Posterior vena cava (tissue), 2 donors: ENCODE measurements around the gene COL9A1. TPM values are rescaled to one million over a fixed set of nuclear protein-coding genes. Genes with fewer than 3 reads are reported as not detected.

Experiments used
- DNase-seq: peaks from one replicate; pipeline ENCODE4 v3.0.0-alpha.2; 2020; ENCODE audit warnings: low spot score
- intact Hi-C, 2 donors: fragments of 100-400 bp; cut with DNase I; formaldehyde crosslinking; loops; one replicate each; pipeline versions ENCODE4 v1.14.1 to v1.14.2; 2022 to 2023
- total RNA-seq, 2 donors: library from RNA; stranded (reverse); fragmentation: NEBNext Ultra II Directional; extraction: Animal tissue kit (Norgen Biotek cat#: 25700); gene quantifications; one replicate each; pipeline ENCODE4 v1.2.1, GENCODE V29; 2021
- donor health status: DM: yes; HTN: yes; CAD: no.
- donor health status: DM: yes; HTN: yes; CAD: no.

COL9A1 gene
- total RNA-seq, 2 donors from 2014 or later, result not detected

DNA sequence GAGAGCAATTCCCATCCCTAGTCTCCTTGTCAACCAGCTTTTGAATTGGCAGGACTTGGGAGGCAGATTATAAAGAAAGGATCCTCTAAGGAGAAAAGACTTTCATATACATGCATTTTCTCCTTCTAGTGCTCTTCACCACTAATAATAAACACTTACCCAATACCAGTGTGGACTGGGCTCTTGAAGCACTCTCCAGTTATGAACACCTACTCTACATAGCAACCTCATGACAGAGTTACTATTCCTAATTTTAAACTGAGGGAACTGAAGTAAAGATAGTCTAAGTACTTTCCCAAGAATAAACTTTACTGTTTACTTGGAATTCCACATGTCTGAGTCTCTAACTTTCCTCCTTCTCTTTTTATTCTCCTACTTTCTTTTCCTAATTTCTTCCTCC lies 4.8 kb downstream of the COL9A1 start:
- intact Hi-C loops, result no loop called here
- DNase-seq, result no peak

DNA sequence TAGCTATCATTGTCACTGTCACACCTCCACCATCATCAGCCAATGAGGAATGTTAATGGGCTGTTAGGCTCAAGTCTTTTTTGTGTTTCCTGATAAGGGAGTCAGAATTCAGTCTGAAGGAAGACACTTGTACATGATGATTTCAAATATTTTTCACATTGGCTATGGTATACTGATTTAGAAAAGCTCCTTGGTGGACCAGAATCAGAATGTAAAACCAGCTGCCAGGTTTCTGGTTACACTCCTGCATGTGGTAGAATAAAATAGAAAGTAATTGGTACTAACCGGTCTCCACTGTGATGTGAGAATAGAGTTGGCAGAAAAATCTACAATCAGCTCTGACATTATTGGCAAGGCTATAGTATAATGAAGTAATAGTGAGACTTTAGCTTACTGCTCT lies 10.7 kb downstream of the COL9A1 start:
- no peak for DNase-seq
- intact Hi-C loops, result no loop called here

DNA sequence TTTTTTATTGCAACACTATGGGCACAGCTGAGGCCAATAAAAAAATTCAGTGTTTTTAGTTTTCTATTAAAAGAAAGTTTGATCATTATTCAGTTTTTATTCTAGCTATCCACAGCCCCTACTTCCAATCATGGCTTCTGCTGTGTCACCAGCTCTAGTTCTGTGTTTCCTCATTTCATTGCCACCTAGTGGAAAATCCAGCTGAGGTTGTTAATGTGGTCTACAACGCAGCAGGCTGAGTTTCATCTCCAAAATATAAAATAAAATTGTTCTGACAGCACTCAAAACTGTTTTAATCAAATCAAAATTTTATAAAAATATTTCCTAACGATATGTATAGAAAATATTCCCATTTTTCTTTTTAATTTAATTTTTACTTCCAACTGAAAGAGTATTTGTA lies 13.6 kb downstream of the COL9A1 start:
- intact Hi-C loops, result no loop called here
- DNase-seq, result no peak

DNA sequence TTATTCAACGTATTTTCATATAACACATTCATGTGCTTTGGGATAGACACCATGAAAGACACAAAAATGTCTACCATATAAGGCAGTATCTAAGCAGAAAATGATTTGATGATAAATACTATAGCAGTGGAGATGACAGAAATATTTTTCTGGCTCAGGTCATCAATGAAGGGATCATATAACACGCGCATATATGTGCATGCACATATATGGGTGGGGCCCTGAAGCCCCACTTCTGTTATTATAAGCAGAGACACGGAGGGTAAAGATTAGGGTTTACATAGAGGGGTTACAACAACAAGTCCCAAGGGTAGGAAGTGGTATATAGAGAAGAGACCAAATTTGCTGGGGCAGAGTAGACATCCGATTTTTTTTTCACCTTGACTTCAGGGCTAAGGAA lies 16.0 kb downstream of the COL9A1 start:
- intact Hi-C loops, result no loop called here
- no peak for DNase-seq

DNA sequence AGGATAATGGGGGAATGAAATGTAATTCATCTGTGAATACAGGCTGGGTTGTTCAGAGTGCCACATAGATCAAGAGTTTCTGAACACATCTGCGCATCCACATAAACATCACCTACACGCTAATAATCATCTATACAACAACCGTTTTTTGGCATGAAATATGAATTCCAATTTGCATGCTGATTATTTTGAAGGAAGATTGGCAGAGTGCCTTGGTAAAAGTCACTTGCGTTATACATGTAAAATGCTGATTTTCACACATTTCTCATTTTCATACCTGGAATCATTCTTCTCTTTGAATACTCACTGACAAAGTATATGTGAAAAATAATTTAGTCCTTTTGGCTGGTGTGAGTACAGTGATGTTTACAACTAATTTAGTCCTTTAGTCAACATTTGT lies 17.7 kb downstream of the COL9A1 start:
- no peak for DNase-seq
- intact Hi-C loops, result no loop called here

DNA sequence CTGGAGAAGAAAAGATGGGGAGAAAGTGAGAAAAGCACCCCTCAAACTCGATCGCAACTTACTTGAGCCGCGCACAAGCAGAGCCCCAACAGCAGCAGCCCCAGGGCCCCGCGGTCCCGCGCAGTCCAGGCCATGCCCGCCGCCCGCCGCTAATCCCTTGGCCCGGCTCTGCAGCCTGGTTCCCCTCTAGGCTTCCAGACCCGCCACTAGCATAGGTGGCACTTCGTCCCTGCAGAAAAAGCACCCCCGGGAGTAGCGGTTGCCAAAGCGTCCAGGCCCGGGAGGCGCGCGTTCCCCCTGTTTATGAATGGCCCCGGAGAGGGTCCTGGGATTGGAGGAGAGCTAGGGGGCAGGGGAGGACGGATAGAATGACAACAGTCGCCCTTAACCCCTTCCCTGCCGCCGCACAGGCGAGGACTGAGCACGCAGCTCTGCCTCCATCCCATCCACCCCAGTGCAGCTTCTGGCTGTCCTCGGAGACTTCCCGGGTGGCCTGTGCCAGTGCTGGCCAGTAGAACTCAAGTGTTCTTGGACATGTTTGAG lies 19.9 kb downstream of the COL9A1 start:
- intact Hi-C loops, result no loop called here
- DNase-seq, result peak; percentile 75

DNA sequence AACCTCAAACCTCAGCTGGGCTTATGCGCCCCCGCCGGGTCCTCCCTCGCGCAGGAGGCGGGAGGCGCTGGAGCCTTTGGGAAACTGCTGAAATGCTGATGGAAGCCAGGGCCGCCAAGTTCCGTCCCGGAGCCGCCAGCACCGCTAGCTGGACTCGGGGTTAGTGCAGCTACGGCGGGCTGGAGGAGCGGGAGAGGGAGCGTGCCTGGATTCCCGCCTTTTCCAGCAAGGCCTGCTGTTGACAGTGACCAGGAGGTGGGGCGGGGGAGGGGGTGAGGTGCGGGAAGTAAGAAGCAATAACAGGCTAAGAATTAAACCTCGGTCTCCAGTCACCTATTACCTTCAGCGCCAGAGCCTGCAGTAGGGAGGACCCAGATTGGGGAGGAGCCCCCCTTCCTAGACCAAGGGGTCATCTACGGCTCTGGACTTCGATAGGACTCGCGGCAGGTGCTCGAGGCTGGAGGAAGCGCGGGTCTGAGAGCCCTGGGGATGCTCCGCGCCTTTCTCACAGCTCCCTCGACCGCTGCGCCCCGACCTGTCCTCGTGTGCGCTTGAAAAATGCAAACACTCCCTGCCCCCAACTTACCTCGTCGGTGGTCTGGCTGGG lies 20.5 kb downstream of the COL9A1 start:
- intact Hi-C loops, result no loop called here
- DNase-seq, result peak; percentile 79

DNA sequence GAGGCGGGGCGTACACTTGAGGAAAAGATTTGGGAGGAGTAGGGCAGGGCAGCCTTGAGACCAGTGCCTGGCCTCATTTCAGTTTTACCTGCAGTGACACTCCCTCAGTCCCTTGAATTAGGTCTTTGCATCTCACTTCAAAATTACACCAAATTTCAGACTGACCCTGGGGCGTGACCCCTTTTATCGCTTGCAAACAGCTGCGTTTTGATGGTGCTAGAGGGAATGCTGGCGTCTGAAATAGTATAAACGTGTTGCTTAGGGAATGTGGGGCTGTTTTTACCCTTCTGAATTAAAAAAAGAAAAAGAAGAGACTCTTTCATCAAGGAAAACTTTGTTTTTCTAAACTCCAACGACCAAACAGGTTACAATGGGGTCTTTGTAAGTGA lies 21.0 kb downstream of the COL9A1 start:
- DNase-seq, result no peak
- intact Hi-C loops, result no loop called here

DNA sequence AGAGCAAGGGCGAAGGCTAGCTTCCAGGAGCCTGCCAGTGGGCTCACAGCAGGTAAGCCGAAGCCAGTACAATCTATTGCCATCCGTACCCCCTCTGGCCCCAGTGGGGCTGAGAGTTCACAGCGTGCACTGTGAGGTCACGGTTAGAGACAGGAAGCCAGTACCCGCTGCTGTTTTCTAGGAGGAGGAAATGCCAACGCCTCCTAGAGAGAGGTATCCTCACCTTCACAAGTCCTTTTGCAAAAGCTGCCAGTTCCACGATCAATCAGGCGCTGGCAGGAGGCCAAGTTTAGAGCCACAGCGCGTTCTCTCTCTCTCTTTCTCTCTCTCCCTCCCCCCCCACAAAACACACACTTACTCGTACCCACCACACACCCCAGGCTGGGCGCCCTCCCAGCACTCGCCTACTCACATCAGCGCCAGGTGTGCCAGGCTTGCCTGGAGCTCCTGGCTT lies 22.5 kb downstream of the COL9A1 start:
- intact Hi-C loops, result no loop called here
- DNase-seq, result peak; percentile 71

DNA sequence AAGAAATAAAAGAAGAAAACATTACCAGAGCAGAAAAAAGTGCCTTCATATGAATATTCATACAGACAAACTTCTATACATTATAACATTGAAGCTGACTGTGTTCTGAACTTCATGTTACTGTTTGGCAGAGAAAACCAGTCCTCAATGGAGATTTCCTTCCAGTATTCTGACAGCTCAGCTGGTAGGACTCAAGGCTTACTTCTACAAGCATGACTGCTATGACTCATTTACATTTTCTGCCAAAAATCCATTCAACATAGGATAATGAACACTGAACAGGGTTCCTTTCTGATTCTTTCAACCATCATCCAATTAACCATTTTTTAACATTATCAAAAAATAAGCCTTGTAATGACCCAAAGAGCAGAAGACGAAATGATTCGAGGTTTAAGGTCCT lies 25.4 kb downstream of the COL9A1 start:
- DNase-seq, result no peak
- intact Hi-C loops, result no loop called here

DNA sequence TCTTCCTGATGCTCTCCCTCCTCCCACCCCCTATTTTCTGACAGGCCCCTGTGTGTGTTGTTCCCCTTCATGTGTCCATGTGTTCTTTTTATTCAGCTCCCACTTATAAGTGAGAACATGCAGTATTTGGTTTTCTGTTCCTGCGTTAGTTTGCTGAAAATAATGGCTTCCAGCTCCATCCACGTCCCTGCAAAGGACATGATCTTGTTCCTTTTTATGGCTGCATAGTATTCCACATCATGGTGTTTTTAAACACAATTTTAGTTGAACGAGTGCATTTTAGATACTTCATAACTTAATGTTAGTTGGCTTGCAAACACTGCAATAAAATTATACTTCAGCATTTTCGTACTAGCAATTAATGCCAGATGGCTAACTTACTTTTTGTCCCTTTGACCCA lies 28.5 kb downstream of the COL9A1 start:
- intact Hi-C loops, result no loop called here
- DNase-seq, result no peak

DNA sequence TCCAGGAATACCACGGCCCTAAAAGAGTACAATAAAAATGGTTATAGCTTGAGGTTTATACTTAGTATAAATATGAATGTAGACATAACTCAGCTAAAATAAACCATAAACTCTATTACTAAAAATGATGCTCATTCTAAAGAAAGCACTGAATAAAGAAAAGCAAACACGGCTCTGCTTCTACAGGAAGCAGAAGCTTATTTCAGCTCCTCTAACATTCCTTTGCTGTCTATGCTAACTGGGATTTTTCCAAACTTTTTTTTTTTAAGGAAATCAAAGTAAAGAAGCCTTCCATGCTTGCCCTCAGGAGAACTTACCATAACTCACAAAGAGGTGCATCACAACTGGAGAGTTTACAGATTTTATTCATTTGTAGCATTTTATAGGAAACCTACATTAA lies 30.8 kb downstream of the COL9A1 start:
- intact Hi-C loops, result no loop called here
- no peak for DNase-seq

DNA sequence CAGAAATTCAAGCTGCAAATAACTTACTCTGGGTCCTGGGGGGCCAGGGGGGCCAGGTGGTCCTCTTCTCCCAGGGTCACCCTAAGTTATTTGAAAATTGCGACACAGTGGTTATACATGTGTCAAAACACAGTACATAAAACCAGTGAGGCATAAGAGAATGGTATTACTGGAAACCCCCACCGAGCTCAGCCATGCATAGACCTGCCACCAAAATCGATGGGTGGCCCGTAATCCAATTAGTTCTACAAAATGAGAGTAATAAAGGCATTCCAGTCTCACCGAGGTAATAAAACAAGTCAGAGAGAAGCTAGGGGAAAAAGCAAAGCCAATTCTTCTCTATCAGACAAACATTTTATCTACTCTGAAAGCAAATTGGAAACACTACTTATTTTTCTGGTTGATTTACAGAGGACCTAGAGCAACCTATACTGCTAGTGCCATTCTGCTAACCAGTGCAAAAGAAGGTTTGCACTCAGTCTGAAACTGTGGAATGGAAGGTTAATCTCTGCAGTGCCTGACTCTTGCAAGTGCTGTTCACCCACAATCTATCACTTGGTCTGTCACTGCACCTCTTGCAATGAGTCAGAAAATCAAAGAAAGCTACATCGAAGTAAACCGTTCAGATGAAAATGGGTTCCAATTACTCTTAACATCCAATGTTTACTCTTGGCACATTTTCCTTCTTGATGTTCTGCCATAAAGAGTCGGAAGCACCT lies 32.4 kb downstream of the COL9A1 start:
- intact Hi-C loops, result no loop called here
- DNase-seq, result no peak

DNA sequence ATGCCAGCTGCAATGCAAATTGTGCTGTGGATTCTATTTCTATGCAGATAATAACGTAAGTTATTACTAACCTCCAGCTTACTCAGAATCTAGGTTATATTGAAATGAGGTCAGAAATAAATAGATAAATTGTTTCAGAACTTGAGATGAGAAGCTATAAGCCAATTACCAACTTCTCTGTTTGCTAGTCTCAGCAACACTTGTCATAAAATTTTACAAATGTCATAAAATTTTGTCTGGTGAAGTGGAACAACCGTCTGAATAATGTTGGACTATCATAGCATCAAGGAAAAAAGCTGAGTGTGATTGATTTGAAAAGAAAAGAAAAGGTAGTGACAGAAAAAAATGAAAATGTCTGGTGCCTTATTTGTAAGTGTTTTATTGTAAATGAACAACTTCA lies 36.7 kb downstream of the COL9A1 start:
- DNase-seq, result no peak
- intact Hi-C loops, result no loop called here

DNA sequence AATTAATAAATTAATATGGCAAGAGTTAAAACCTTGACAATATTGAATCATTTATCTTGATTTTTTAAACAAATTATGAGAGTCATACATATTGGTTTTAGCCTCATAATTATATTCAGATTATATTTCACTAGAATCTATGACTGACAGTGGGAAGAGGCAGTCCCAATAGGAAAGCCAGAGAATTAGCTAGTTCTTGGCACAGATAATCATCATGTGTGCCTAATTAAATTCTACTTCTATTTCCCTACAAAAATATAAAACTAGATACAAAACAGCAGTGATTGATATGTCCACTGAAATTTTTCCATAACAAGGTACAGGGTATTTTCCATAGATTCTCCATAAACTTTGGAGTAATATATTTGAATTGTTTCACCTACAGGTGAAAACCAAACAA lies 38.6 kb downstream of the COL9A1 start:
- intact Hi-C loops, result no loop called here
- DNase-seq, result no peak

DNA sequence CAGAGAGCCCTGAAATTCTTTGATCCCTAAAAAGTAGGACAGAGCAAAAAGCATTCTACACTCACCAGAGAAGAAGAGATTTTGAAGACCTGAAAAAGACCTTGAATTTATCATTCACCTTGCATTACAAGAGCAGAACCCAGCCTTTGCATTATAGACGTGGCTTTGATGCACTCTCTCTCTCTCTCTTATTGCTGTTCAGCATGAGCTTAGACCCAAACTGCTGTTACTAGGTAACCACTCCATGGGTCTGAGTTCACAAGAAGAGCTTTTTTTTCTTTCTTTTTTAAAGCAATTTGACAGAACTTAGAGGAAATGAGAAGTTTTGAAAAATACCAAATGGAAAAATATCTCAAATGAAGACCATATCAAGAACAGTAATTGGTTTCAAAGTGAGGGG lies 44.4 kb downstream of the COL9A1 start:
- intact Hi-C loops, result no loop called here
- no peak for DNase-seq

DNA sequence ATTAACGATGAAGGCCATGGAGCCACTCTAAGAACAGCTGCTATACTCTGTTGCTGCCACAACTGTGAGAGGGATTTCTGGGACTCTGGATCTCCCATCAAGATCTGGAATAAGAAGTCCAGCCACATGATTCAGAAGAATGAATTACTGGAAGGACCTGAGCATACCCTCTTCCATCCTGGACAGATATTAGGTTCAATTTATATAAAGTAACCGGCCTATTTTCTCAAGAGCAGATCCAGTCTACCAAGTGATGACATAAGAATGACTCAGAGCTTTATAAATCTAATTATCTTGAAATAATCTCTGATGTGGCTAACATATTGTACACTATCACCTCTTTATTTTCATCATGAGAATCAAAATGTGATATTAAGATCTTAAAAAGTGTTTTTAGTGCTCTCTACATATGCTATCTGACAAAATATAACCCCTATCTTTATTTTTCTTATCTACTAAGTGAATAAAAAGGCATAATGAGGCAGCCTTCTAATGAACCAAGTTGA lies 45.1 kb downstream of the COL9A1 start:
- DNase-seq, result no peak
- intact Hi-C loops, result no loop called here

DNA sequence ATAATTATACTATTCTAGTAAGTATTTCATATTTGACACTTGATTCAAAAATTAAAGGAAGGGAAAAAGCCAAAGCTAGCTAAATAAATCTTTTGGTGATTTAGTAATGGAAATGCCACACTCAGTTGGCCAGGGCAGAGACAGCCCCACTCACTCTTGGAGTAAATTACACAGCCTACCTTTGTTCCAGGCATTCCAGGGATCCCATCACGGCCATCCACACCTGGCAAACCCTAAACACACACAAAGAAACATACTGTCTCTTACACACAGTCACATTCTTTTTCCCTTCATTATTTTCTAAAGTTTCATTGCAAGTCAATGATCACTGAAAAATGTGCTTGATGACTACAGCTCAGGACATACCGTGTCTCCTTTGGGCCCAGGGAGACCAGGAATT lies 48.1 kb downstream of the COL9A1 start:
- DNase-seq, result no peak
- intact Hi-C loops, result no loop called here

DNA sequence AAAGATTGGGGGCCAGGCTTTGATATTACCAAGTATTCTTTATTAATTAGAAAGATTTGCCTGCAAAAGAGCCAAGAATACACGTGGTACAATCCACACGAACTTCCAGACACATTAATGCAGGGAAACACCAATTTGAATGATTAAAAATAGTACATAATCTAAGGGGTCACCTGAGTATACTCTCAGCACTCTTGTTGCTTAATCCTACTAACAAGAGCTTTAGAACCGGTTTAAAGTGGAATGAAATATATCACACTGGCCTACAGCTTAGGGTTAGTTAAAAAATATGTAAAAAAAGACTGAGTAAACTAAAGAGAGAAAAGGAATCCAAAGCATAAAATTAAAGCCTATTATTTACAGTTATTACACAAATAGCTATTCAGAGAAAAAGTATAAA lies 49.0 kb downstream of the COL9A1 start:
- no peak for DNase-seq
- intact Hi-C loops, result no loop called here

DNA sequence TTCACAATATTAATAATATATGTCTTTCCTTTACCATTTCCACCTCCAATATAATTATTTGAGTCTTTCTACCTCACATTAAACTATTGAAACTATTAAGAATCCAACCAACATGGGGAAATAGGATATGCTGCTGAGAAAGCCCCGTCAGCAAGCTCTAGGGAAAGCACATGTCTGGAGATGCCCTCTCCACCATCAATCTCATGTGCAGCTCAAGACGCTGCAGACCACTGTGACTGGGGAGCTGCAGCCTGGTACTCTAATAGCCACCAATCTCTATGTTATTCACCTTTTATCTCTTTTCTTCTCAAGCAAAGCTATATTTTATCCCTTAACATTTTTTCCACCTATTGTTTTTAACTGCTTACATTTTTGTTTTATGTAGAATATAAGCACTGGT lies 50.3 kb downstream of the COL9A1 start:
- intact Hi-C loops, result no loop called here
- no peak for DNase-seq

DNA sequence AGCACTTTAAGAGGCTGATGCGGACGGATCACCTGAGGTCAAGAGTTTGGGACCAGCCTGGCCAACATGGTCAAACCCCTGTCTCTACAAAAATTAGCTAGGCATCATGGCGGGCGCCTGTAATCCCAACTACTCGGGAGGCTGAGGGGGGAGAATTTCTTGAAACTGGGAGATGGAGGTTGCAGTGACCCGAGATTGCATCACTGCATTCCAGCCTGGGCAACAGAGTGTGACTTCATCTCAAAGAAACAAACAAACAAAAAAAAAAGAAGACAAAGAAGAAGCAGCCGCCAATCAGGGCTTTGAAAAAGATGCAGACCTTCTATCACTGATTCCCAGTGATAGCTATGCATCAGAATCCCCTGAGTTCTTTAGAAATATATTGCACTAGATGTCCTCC lies 56.8 kb downstream of the COL9A1 start:
- DNase-seq, result no peak
- intact Hi-C loops, result no loop called here
